Left kidney (tissue), 1 donor: ENCODE measurements around the gene TMED9. TPM values are rescaled to one million over a fixed set of nuclear protein-coding genes. Genes with fewer than 3 reads are reported as not detected.

Experiments
- polyA plus RNA-seq: library from polyadenylated mRNA; unstranded; fragments of 120-200 nt; gene quantifications from one replicate; pipeline ENCODE4 v1.2.1, GENCODE V29; 2013; ENCODE audit not compliant: insufficient read length

Gene TMED9
- polyA plus RNA-seq, 1 donor = 139 TPM

Other genes with a start within 250 kb of the TMED9 start
- 118 TPM for gene LMAN2, start 240.5 kb upstream of the TMED9 start, polyA plus RNA-seq
- gene RGS14, start 234.3 kb upstream of the TMED9 start, polyA plus RNA-seq = 11.1 TPM
- gene SLC34A1, start 207.8 kb upstream of the TMED9 start, polyA plus RNA-seq = 200 TPM
- 2.0 TPM for gene PFN3, start 191.5 kb upstream of the TMED9 start, polyA plus RNA-seq
- gene F12, start 182.6 kb upstream of the TMED9 start, polyA plus RNA-seq = 14.6 TPM
- 24.2 TPM for gene GRK6, start 165.5 kb upstream of the TMED9 start, polyA plus RNA-seq
- gene PRR7, start 145.4 kb upstream of the TMED9 start, polyA plus RNA-seq = 1.0 TPM
- 175 TPM for gene DBN1, start 118.6 kb upstream of the TMED9 start, polyA plus RNA-seq
- 107 TPM for gene PDLIM7, start 94.6 kb upstream of the TMED9 start, polyA plus RNA-seq
- gene DOK3, start 82.4 kb upstream of the TMED9 start, polyA plus RNA-seq = 5.3 TPM
- 94.7 TPM for gene DDX41, start 75.2 kb upstream of the TMED9 start, polyA plus RNA-seq
- 93.8 TPM for gene FAM193B, start 37.6 kb upstream of the TMED9 start, polyA plus RNA-seq
- gene B4GALT7, start 7.9 kb downstream of the TMED9 start, polyA plus RNA-seq = 19.1 TPM
- 0.75 TPM for gene FAM153A, start 190.7 kb downstream of the TMED9 start, polyA plus RNA-seq